Activated naive CD4-positive, alpha-beta T cell treated with anti-CD3 and anti-CD28 coated beads, Interleukin-2, amount 50 U/mL, for 16 hours (primary cell): Measurements from ENCODE around the gene TESMIN.

Experiments
- DNase-seq: peaks from one replicate; pipeline ENCODE4 v3.0.0-alpha.2; 2020

TESMIN gene

DNA sequence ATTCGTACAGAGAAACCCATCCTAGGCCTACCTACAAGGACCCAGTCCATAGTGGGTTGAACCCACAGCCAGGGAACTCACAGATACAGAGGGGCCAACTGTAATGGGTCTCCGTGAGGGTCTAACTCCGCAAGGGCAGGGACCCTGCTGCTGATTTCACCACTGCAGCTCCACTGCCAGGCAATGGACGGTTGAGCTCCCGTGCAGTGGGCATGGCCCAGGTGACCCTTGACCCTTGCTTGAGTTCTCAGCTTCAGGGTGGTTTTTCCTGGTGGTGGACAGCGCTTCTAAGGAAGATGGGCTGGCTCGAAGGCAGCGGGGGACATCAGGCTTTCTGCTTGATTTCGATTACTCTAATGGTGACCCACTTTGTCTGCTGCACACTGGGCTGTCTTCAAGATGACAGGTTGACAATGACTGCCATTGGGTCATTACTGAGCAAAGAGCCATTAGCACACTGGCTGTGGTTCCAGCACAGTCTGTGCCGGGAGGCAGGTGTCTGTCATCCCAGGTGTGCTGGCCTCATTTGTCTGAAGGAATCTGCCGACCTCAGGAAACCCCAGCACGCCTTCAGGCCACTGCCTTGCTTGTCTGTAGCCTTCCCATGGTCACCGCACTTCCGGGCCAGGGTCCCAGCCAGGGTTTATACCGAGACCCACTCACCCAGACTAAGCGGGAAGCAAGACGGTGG lies 70.6 kb downstream of the TESMIN start:
- DNase-seq: no peak

DNA sequence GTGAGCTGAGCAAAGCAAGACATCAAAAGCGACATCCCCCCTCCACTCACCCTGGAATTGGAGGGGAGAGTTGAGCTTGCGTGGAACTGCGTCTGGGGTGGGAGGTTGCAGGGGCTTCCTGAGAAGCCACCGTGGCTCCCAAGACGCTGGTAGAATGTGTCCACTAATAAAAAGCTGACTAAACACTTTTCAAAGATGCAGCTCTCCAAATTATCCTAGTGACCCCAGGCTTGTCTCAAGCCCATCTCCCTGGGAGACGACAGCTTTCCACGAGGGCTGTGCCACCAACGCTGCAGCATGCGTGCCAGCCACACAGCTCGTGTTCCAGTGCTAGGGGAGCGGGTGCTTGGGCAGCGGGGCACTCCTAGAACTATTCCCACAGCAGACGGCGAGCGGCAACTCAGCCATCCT lies 73.3 kb downstream of the TESMIN start:
- no peak for DNase-seq

DNA sequence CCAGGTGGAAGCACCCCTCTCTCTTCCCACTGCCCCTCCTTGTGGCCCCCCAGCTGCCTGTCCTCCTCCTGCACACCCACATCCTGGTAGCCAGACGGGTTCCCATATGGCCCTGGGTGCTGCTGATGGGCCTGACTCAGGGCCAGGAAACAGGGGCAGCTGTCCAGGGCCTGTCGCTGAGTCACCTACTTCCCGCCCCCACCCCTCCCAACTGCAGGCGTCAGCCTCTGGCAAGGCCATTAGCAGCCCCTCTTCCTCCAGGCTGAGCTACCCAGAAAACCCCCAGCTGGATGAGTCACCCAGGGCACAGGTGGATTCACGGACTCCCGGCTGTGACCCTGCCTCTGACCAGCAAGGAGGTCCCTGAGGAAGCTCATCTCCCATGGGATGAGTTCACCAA lies 73.9 kb downstream of the TESMIN start:
- DNase-seq: no peak

DNA sequence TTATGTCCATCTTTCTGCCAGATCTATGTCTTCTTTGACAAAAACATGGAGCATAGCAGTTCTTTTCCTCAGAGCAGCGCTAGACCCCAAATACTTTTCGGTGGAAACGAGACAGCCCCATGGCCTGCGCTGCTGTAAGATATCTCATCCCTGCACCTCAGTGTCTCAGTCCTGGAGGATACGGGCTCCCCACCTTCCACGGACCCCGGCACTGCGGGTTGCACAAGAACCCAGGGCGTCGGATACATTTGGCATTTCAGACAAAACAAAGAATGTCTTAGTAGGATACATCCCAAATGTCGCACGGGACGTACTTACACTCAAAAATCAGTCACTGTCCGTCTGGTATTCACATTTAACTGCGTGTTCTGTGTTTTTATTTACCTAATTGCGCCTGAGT lies 76.9 kb downstream of the TESMIN start:
- no peak for DNase-seq

DNA sequence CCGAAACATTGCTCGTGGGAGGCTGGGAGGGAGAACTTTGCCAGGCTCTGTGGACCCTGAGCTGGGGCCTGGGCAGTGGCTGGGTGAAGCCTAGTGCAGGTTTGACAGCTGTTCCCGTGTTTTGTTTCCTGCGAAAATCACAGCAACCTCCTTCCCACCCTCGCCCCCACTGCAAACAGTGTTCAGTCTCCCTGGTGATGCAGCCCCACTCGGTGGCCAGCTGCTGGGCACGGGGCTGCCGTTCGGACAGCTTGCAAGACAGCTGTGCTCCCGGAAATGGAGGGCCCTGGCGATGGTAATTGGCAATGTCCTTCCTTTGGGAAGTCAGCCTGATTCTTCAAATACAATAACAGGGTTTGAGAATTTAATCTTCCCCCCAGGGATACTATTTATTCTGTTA lies 77.3 kb downstream of the TESMIN start:
- DNase-seq: no peak

DNA sequence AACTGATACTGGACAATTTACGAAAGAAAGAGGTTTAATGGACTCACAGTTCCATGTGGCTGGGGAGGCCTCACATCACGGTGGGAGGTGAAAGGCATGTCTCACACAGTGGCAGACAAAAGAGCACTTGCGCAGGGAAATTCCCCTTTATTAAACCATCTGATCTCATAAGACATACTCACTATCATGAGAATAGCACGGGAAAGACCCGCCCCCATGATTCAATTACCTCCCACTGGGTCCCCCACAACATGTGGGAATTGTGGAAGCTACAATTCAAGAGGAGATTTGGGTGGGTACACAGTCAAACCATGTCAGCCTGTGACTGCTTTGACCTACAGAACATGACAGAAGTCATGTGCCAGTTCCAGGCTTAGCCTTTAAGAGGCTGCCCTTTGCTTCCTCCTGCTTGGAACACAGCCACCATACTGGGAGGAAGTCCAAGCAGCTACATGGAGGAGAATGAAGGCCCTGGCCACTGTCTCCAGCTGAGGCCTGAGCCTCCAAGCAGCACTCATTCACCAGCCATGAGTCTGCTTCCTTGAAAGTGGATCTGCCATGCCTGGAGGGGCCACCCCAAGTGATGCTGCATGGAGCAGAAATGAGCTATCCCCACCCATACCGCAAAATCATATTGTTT lies 77.9 kb downstream of the TESMIN start:
- no peak for DNase-seq

DNA sequence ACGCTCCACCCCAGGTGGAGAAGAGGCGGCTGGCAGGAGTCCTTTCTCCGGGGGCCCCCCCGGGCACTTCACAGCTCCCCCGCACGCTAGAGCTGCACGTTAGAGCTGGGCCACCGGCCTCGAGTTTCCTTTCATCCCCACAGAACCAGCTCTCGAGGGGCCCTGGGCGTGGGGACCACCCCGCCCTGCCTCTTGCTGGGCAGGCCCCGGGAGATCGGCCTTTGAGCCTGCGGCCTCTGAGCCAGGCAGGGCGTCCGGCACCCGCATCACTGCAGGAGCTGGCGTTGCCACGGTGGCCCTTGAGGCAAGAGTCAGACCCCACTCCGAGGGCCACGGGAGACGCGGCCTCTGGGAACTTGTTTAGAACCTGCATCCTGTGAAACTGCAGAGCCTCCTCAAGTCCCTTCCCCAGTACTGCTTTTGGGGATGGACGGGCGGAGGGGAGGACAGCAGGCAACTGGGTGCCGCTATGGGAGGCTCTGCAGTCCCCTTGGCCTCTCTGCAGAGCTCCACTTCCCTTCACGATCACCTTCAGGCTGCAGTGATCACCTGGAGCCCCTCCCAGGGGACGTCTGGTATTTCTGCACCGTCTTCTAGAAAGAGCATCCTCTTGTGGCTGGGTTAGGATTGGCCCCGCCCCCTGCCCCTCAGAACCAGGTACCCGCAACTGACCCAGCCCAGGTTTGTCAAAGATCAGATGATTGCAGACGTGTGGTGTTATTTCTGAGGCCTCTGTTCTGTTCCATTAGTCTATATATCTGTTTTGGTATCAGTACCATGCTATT lies 80.9 kb downstream of the TESMIN start:
- DNase-seq: no peak

DNA sequence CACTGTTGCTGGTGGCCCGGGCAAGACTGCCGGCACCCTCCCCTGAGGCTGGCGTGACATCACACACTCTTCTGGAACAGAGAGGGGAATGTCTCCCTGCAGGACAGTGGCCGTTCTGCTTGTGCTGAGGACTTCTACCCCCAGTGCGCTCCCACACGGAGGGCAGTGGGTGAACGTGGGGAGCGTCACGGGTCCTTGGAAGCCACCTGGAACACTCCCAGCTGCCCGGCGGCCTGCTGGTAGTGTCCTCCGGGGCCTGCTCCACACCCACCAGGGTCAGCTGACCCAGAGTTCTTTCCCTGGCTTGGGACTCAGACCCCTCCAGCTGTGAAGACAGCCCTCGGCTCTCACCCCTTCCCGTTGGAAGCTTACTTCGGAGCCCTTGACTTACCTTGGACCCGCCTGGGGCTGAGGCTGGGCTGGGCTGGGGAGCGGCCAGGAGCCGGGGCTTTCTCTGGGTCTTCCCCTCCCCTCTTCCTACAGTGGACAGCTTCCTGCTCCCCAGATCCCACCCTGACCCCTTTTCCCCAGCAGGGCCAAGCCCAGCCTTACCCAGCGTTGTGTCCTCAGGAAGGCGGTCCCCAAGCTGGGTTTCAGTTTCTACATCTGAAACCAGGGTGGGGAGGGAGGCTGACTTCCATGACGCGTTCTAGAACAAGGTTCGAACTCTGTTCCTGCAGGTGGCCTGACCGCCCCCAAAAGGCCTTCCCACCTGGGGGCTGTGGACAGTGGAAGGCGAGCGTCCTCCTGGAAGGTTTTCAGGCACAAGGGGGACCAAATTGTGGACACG lies 81.8 kb downstream of the TESMIN start:
- no peak for DNase-seq

DNA sequence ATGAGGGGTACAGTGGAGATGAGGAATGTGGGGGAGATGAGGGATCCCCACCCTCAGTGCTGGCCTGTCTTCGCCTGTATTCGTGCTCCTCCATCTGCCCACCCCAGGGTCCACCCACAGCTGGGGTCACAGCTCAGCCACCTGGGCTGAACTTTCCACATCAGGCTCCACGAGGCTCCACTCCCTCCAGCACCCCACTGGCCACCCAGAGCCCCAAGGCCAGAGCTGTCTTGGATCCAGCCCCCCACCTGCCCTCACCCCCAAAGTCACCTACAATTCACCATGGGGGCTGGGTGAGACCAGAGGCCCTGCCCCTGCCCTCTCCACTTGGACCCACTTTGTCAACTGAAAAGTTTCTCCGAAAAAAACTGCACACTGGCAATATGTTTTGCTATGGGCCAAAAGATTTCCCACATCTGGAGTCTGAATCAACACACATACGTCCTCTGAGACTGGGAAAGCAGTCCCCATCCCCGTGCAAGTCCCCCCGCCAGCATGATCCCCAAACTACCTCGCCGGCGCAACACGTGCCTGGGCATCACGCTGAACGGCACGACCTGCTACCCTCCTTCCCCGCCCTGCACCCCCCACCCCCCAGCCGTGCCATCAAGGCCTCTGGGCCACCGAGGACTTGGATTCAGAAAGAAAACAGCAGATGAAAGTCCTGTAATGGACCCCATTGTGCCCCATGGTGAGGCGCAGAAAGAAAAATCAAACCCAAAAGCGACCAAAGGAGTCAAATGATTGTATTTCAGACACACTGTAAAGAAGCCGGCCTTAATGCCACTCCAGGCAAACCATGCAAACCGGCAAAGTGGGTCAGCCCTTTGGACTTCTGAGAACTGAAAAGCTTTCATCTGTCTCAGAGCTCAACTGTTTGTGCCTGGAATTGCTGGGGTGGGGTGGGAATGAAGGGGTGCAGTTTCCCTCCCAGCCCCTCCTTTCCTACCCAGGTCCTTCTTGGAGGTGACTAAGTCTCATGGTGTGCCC lies 83.5 kb downstream of the TESMIN start:
- no peak for DNase-seq

DNA sequence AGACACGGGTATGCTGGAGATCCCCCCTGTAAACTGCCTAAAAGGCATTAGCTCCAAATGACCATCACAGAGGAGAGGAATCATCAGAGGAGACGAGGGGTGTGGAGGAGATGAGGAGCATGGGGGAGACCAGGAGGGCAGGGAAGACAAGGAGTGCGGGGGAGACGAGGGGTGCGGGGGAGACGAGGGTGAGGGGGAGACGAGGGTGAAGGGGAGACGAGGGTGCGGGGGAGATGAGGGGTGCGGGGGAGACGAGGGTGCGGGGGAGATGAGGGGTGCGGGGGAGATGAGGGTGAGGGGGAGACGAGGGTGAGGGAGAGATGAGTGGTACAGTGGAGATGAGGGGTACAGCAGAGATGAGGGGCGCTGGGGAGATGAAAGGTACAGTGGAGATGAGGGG lies 84.5 kb downstream of the TESMIN start:
- DNase-seq: no peak

DNA sequence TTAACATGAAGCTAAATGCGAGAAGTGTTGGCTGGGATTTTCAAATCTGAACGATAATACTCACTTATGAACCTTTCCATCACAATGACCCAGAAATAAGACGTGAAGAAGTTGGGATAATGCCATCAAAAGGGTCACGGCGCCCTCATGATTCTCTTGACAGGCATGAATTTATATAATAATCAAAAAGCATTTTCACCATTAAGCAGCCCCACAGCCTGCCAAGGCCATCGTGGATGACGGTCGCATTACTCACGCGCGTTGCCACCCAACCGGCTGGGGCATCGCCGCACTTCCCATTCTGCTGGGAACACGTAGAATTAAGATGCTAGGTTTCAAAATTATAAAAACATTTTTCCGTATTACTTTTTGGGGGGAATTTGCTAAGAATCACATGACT lies 85.9 kb downstream of the TESMIN start:
- DNase-seq: no peak

DNA sequence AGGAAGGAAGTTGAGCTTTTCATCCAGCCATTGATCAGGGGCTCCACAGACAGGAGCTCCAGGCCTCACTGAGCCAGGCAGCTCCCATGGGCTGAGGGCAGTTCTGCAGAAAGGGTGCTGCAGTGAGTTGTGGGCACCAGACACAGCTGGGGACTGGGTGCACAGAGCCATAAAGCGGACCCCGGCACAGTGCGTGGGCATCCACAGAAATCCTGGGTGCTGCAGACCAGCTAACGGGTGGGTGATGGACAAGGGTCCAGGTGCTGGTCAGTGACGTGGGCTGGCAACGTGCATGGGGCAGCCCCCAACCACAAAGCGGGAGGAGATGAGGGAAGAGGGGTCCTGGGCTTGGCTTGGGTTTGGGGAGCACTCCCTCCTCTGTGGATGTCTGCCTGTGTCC lies 86.4 kb downstream of the TESMIN start:
- no peak for DNase-seq

DNA sequence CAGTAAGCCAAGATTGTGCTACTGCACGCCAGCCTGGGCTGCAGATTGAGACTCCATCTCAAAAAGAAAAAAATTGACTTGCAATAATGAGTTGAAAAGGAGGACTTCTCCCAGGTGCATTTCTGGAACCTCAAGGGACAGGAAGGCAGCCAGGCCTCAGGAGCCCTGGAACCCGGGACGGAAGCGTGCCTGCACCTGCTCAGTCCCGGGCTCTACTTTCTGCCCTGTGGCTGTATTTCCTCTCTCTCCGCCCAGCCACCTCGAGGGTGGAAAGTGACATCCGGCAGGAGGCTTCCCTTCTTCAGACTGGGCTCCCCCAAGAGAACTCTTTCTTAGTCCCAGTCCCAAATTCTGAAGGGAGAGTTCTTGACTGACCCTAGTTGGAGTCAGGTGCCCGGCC lies 87.2 kb downstream of the TESMIN start:
- DNase-seq: no peak

DNA sequence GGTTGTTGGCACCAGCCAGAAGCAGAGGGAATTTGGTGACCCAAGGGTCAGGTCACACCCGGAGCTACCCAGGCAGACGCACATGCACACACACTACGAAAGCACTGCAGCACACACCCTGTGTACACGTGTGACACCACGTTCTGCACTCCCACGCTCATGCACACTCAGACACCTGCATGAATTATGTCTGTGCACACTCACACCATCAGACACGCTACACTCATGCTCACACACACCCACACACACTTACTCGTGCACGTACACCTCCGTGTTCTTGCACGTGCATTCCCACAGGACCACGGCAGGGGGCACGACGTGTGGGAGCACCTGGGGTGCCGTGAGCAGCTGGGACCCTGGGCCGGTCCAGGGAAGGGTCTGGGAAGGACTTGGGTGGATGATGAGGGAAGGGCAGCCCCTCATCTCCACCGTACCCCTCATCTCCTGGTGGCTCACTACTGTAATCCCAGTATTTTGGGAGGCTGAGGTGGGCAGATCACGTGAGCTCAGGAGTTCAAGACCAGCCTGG lies 87.8 kb downstream of the TESMIN start:
- DNase-seq: no peak

DNA sequence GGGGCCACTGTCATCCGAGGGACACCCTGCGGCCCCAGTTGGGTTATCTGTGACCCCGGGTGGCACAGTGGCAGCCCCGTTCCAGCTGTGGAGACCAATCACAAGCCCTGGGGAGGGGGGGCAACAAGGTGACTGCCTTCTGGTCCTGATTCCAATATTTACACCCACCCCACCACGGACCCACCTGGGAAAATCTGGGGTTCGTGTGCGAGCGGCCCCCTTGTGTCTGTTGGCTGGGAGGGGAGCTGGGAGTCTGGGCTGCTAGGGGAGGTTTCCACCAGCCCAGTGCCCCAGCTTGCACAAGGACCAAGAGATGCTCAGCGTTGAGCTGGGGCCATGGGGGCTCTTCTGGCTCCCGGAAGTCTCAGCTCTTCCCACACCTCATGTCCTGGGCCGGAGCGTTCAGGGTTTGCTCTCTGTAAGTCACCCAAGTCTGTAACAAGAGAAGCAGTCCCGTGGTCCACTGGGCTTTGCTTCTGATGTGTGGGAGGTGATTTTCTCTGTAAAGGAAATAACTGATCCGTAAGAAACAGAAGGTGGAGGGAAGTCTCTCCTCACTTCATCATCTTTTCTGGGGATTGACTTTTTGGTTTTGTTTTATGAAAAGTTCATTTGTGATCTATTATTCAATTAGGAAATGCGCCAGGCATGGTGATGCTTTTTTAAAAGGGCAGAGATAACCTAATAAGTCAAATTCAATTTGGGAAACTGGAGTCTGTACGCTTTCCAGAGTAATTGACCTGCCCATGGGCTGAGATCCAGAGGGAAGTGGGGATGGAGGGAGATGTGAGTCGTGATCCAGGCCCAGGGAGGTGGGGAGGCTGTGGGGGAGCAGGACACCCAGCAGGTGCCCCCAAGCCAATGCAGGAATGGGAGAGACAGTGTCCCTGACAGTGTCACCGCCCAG lies 89.4 kb downstream of the TESMIN start:
- DNase-seq: no peak

DNA sequence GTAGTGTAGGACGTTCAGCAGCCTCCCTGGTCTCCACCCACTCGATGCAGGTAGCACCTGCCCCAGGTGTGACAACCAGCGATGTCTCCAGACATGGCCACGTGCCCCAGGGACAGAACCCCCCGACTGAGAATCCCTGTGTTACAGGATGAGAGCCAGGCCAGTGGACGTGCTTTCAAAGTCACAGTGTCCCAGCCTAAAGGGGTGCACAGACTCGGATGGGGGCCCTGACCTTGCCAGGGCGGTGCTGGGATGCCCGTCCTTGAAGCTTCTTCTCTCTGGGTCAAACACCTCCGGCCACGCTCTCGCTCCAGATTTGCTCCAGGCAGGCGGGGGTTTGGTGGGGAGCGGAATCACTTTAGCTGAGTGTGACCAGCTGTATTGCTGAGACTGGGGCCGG lies 90.3 kb downstream of the TESMIN start:
- DNase-seq: no peak

DNA sequence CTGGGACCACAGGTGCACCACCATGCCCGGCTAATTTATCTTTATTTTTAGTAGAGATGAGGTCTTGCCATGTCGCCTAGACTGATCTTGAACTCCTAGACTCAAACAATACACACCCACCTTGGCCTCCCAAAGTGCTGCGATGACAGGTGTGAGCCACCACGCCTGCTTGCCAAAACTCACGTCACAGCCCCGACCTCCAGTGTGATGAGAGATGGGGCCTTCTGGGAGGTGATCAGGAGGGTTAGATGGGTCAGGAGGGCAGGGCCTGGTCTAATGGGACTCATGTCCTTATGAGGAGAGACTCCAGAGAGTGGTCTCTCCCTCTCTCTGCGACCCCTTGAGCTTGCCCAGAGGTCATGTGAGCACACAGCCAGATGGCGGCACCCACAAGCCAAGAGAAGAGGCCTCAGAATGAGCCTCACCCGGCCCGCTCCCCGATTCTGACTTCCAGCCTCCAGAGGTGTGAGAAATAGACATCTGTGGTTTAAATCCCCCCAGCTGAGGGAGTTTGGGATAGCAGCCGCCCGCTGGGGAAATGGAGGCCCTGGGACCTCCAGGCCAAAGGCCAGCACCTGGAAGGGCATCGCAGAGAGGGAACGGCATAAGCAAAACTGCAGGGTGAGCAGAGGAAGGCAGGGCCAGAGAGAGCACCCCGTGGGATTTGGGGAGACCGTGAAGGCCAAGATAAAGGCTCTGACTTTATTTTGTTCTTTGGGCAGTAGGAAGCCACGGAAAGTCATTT lies 91.1 kb downstream of the TESMIN start:
- DNase-seq: no peak

DNA sequence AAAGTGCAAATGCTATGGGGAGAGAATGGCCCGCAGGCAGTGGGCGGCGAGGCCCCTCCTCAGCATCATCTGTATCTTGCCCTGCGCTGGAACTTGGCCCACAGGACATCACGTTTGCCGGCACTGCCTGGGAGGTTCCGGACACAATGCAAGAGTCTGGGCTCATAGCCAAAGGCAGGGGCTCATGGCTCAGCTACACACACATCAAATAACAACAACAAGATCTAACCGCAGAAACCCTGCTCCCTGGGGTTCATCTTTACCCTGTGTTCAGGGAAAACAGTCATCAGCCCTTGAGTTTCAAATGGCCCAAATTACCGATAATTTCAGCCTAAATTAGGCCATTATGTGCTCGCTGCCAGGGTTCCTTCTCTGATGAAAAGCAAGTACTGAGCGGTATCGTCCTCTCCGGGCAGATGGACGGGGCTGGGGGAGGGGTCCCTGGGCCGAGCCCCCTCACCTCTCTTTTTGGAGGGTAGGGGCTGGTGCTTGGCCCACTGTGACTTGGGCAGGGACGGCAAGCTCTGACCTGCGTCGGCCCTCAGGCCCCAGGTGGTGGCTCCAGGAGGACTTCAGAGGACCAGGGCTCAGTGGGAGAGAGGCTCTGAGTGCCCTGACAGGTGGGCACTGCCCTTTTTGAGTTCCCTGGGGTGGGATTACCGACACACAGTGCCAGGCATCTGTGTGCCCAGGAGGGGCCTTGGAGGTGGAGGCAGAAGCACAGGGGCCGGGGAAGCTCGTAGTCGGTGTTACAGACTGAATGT lies 92.0 kb downstream of the TESMIN start:
- no peak for DNase-seq

DNA sequence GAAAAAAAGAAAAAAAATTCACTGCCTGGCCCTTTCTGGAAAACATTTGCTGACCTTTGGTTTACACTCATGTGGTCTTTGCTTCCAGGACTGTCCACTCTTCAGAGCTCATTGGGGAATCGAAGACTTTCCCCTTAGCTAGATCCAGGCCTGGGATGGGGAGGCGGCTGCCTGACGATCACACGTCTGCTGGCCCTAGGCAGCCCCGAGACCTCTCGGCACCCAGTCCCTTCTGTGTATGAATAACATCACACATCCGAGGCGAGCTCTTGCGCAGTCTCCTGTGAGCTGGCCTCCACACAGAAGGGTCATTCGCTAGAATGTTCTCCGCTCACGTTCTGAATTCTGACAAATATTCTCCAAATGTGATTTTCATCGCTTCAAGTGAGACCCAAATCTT lies 92.7 kb downstream of the TESMIN start:
- DNase-seq: no peak
